GM18505 (cell line): ENCODE measurements around the gene SPDL1.

Source experiments
- ATAC-seq: cut with Tn5 transposase; IDR thresholded peaks from one replicate; pipeline ENCODE4 v1.9.1; 2021; ENCODE audit not compliant: unreplicated experiment
- POLR2A ChIP-seq: IDR thresholded peaks from 4 replicates; pipeline ENCODE4 v1.6.1; 2011; ENCODE audit warnings: borderline replicate concordance; ENCODE audit not compliant: insufficient read depth, insufficient read length; ENCODE audit errors: extremely low read depth

Gene SPDL1

GRCh38 chr5:169629847-169630548, 46.4 kb downstream of the SPDL1 start:
- no peak for ATAC-seq
- TF ChIP-seq POLR2A = no peak

DNA sequence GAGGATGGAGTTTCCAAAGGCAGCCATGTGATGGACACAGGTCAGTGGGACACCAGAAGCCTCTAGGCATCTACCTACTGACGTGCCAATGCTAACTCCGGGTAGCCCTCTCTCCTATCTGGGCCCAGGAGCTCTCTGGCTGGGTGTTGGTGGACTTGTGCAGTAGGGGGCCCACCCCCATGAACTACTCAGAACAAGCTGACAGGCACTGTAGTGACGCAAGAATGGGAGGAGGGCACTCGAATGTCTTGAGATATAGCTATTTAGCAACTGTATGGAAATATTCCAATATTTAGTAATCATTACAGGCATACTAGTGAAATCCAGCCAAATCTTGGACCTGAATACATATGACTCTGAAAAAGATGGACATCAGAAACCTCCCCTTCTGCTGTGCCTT, 47.8 kb downstream of the SPDL1 start:
- TF ChIP-seq POLR2A = no peak
- ATAC-seq = no peak

- no peak for ATAC-seq
- TF ChIP-seq POLR2A = no peak
These were observed 49.4 kb downstream of the SPDL1 start for GRCh38 chr5:169632946-169633345.

DNA sequence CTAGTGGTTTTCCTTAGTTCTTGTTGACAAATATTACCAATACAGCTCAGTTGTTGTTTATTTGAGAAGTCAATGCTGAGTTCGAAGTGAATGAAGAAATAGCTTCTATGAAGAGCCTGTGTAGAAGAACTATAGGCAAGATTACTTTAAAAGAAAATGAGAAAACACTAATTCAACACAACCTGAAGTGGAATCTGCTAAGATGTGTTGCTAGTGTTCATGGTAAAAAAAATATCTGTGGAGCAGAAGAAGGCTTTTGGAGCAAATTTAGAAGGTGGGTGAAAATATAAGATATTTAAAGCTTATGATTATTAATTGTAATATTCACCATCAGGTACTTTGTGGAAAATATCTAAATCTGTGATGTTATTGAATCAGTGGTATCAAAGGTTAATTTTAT, 51.0 kb downstream of the SPDL1 start:
- no peak for TF ChIP-seq POLR2A
- ATAC-seq = no peak

DNA sequence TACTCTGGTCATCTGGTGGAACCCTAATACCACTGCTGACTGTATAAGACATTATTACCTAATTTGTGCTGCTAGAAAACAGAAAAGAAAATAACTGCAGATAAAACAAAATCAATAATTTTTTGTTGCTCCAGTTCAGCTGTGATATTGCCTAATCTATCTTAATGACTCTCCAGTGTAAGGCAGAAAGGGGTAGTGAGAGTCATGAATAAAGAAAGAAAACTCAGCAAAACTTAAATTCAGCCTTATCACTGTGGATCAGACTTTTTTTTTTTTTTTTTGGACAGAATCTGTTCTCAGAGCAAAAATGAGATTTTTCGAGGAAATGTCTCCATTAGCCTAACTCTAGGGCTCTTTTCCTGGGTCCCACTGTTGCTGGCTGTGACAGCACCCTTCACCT, 52.4 kb downstream of the SPDL1 start:
- TF ChIP-seq POLR2A = no peak
- ATAC-seq = no peak

GRCh38 chr5:169636477-169637084, 53.0 kb downstream of the SPDL1 start:
- TF ChIP-seq POLR2A = no peak
- no peak for ATAC-seq

GRCh38 chr5:169637085-169637548, 53.5 kb downstream of the SPDL1 start, which contains the start of gene DOCK2:
DOCK2 (plus strand) TSS chr5:169637275; CDS start chr5:169637327, 52 bp downstream.
- peak; percentile 90 for ATAC-seq
- TF ChIP-seq POLR2A = peak; percentile 70

GRCh38 chr5:169637549-169638121, 54.1 kb downstream of the SPDL1 start:
- peak; percentile 72 for TF ChIP-seq POLR2A
- ATAC-seq = peak; percentile 53

- no peak for TF ChIP-seq POLR2A
- no peak for ATAC-seq
These were observed 57.7 kb downstream of the SPDL1 start for GRCh38 chr5:169641253-169641652.

DNA sequence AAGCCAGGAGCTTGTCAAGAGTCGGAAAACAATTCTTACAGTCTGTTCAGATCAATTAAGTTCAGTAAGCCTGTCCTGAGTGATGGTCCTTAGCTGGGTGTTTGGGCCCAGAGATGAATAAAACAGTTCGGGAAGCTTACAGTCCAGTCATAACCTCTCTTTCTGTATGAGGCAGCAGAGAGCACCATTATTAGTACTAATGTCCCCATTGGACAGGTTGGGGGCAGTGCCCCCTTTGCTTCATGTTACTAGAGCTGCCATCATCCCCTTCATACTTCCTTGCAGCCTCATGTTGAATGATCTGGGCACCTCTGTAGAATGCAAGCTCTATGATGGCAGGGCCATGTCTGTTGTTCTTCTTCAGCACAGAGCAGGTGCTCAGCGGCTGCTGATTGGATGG, 63.3 kb downstream of the SPDL1 start:
- no peak for TF ChIP-seq POLR2A
- ATAC-seq = no peak

GRCh38 chr5:169647566-169647965, 64.0 kb downstream of the SPDL1 start:
- peak; percentile 41 for ATAC-seq
- TF ChIP-seq POLR2A = no peak

- no peak for ATAC-seq
- TF ChIP-seq POLR2A = no peak
These were observed 65.2 kb downstream of the SPDL1 start for GRCh38 chr5:169648725-169649310.

- no peak for ATAC-seq
- TF ChIP-seq POLR2A = no peak
These were observed 65.9 kb downstream of the SPDL1 start for GRCh38 chr5:169649486-169649885.
